ENCODE results near the gene PRKRA.

The PRKRA gene

GRCh38 chr2:178479758-178480226 lies 28.8 kb upstream of the PRKRA start:
- peak overlapping the region; percentile 99 for H3K4me2 ChIP-seq (ENCODE audit: low read length)
- H3K27me3 ChIP-seq (ENCODE audit: control insufficient read depth, low read length): no peaks in the 10 kb centered on the region
- peaks cover 14% of the 10 kb centered on the region; the same call in 1 of the 2 replicates for H3K36me3 ChIP-seq (ENCODE audit: control insufficient read depth, low read length)
- no peaks in the 10 kb centered on the region for H3K9me3 ChIP-seq (ENCODE audit: control insufficient read depth, insufficient read depth, low read length)
- peaks cover 16% of the 10 kb centered on the region for H3F3A ChIP-seq (ENCODE audit: control insufficient read depth, insufficient read depth)
- peaks cover 73% of the 10 kb centered on the region for H3K79me2 ChIP-seq (ENCODE audit: control insufficient read depth, low read length)
- no peaks in the 10 kb centered on the region; the same call in 1 of the 2 replicates for H3K9me2 ChIP-seq (replicated peaks; ENCODE audit: control insufficient read depth, low read length)
- peak overlapping the region; percentile 61 for H3K27ac ChIP-seq (ENCODE audit: low read depth, low read length)
- TF ChIP-seq CTCF (IDR thresholded peaks at IDR 0.05; ENCODE audit: low read depth, low read length, poor library complexity, severe bottlenecking) (no peak), EZH2phosphoT487 (IDR thresholded peaks at IDR 0.05; ENCODE audit: borderline replicate concordance, low read length) (no peak)
- H3K4me3 ChIP-seq (ENCODE audit: low read length): peak overlapping the region; percentile 89
- peaks cover 53% of the 10 kb centered on the region for H3K4me1 ChIP-seq (ENCODE audit: control insufficient read depth, low read length)
- peaks cover 10% of the 10 kb centered on the region; the same call in 1 of the 2 replicates for H4K20me1 ChIP-seq (ENCODE audit: control insufficient read depth, insufficient read depth, low read depth, low read length)

- TF ChIP-seq EZH2phosphoT487 (IDR thresholded peaks at IDR 0.05; ENCODE audit: borderline replicate concordance, low read length): no peak
- TF ChIP-seq CTCF (IDR thresholded peaks at IDR 0.05; ENCODE audit: low read depth, low read length, poor library complexity, severe bottlenecking): peak; percentile 26
- Histone ChIP-seq H3K9me3 (ENCODE audit: control insufficient read depth, insufficient read depth, low read length) (no peaks in the 10 kb centered on the region), H3K9me2 (replicated peaks; ENCODE audit: control insufficient read depth, low read length) (no peaks in the 10 kb centered on the region), H3K4me2 (ENCODE audit: low read length) (peak overlapping the region; percentile 99), H3K79me2 (ENCODE audit: control insufficient read depth, low read length) (peaks cover 72% of the 10 kb centered on the region), H3F3A (ENCODE audit: control insufficient read depth, insufficient read depth) (peaks cover 16% of the 10 kb centered on the region), H3K27me3 (ENCODE audit: control insufficient read depth, low read length) (no peaks in the 10 kb centered on the region), H3K4me3 (ENCODE audit: low read length) (peak overlapping the region; percentile 89), H3K4me1 (ENCODE audit: control insufficient read depth, low read length) (peaks cover 53% of the 10 kb centered on the region), H3K27ac (ENCODE audit: low read depth, low read length) (peak overlapping the region; percentile 79), H3K36me3 (ENCODE audit: control insufficient read depth, low read length) (peaks cover 14% of the 10 kb centered on the region; the same call in 1 of the 2 replicates), H4K20me1 (ENCODE audit: control insufficient read depth, insufficient read depth, low read depth, low read length) (0 out of 2 replicates have a peak, but pooled peaks cover 6% of the 10 kb centered on the region)
Measured at GRCh38 chr2:178479275-178479616, 28.3 kb upstream of the PRKRA start.

- H3K9me3 ChIP-seq (ENCODE audit: control insufficient read depth, insufficient read depth, low read length): no peaks in the 10 kb centered on the region
- H4K20me1 ChIP-seq (ENCODE audit: control insufficient read depth, insufficient read depth, low read depth, low read length): 0 out of 2 replicates have a peak, but pooled peaks cover 6% of the 10 kb centered on the region
- no peaks in the 10 kb centered on the region for H3K9me2 ChIP-seq (replicated peaks; ENCODE audit: control insufficient read depth, low read length)
- TF ChIP-seq CTCF (IDR thresholded peaks at IDR 0.05; ENCODE audit: low read depth, low read length, poor library complexity, severe bottlenecking): peak; percentile 90
- TF ChIP-seq EZH2phosphoT487 (IDR thresholded peaks at IDR 0.05; ENCODE audit: borderline replicate concordance, low read length): no peak
- peaks cover 69% of the 10 kb centered on the region for H3K79me2 ChIP-seq (ENCODE audit: control insufficient read depth, low read length)
- no peaks in the 10 kb centered on the region for H3K27me3 ChIP-seq (ENCODE audit: control insufficient read depth, low read length)
- peak within 1 kb of the TSS; percentile 89 for H3K4me3 ChIP-seq (ENCODE audit: low read length)
- peaks cover 47% of the 10 kb centered on the region for H3K4me1 ChIP-seq (ENCODE audit: control insufficient read depth, low read length)
- peaks cover 16% of the 10 kb centered on the region for H3F3A ChIP-seq (ENCODE audit: control insufficient read depth, insufficient read depth)
- peaks cover 14% of the 10 kb centered on the region; the same call in 1 of the 2 replicates for H3K36me3 ChIP-seq (ENCODE audit: control insufficient read depth, low read length)
- H3K27ac ChIP-seq (ENCODE audit: low read depth, low read length): peak within 1 kb of the TSS; percentile 79
- H3K4me2 ChIP-seq (ENCODE audit: low read length): peak within 1 kb of the TSS; percentile 99
Measured at GRCh38 chr2:178478439-178479274, 27.7 kb upstream of the PRKRA start, which contains the start of gene FKBP7. Gene FKBP7 (minus strand): TSS chr2:178478600. CDS start chr2:178478499, 101 bp downstream.
